Stimulated activated effector memory CD8-positive, alpha-beta T cell treated with anti-CD3 and anti-CD28 coated beads, Interleukin-12 subunit alpha, Interleukin-12 subunit beta, amount 100 ng/mL, for 72 hours (primary cell): ENCODE measurements around the gene RHOV.
"Not testable (repeated sequence)": the region's sequence is repeated elsewhere in the genome, so short reads cannot be mapped to it uniquely, and the experiment has no call there.

ENCODE experiments used
- ATAC-seq: fragments of 150-1000 bp; cut with Tn5 transposase; 2 replicates; pipeline ENCODE4 v1.10.0; 2021
- DNase-seq, 2 donors: peaks; one replicate each; pipeline ENCODE4 v3.0.0; 2021 to 2022; ENCODE audit warnings: low spot score in 2 of 2
- H3K27ac Mint-ChIP-seq: one replicate; pipeline ENCODE4 v1.8.0; 2022; ENCODE audit warnings: mild to moderate bottlenecking, mixed read lengths
- H3K36me3 Mint-ChIP-seq: one replicate; pipeline ENCODE4 v1.8.0; 2022; ENCODE audit warnings: mild to moderate bottlenecking, mixed read lengths
- H3K4me1 Mint-ChIP-seq: one replicate; pipeline ENCODE4 v1.8.0; 2022; ENCODE audit warnings: mixed read lengths
- H3K4me3 Mint-ChIP-seq: one replicate; pipeline ENCODE4 v1.8.0; 2022; ENCODE audit warnings: mild to moderate bottlenecking, mixed read lengths
- H3K9me3 Mint-ChIP-seq: one replicate; pipeline ENCODE4 v1.8.0; 2022; ENCODE audit warnings: mixed read lengths

Gene RHOV

DNA sequence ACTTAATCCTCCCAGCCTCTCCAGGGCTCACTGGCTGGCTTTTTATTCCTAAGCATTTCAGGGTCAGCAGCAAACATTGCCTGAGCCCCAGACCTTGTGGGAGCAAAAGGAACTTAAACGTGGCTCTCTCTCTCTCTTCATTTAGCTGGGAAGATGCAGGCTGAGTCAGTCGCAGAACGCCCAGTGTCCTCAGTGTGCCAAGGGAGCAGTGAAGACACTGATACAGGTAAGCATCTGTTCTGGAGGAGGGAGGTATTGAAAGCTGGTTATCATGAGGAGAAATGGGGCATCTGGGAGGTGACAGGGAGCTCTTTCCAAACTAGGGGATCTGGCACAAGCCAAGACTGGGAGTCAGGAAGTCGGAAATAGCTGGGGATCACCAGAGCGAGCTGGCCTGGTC, 4.3 kb downstream of the RHOV start:
- H3K27ac Mint-ChIP-seq: no peak overlapping the region
- DNase-seq: no peak
- no peak for ATAC-seq
- H3K36me3 Mint-ChIP-seq: no peaks in the 10 kb centered on the region
- no peak overlapping the region for H3K4me3 Mint-ChIP-seq
- peaks cover 22% of the 10 kb centered on the region for H3K4me1 Mint-ChIP-seq
- H3K9me3 Mint-ChIP-seq: no peaks in the 10 kb centered on the region

GRCh38 chr15:40867199-40867598, 6.8 kb downstream of the RHOV start:
- ATAC-seq (no peak), DNase-seq (no peak)
- Mint-ChIP-seq H3K4me1 (peaks cover 9% of the 10 kb centered on the region), H3K9me3 (no peaks in the 10 kb centered on the region), H3K4me3 (no peak overlapping the region), H3K27ac (no peak overlapping the region), H3K36me3 (no peaks in the 10 kb centered on the region)

DNA sequence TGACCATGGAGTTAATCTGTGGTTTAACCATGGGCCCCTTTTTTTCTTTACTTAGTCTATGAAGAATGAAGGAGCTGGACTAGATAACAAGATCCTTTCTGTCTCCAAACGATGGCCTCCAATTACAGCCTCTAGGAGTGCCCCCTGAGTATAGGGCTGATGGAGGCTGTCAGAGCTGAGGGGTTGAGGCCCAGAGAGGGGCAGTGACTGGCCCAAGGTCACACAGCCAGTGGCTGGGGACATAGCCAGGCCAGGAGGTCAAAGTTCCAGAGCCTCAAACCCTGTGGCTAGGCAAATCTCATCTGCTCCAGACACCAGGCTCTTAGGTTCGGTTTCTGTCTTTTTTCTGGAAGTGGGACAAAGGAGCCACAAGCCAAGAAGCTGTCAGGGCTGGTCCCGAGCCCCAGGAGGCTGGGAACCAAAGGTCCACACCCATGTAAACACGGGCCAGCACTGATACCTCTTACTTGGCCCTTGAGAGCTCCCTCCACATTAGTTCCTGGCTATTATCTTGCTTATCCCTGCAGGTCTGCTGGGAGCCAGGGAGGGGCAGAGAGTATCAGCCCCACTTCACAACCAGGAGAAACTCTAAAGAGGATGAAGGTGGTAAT, 10.3 kb downstream of the RHOV start:
- DNase-seq: no peak
- Mint-ChIP-seq H3K4me1 (peaks cover 6% of the 10 kb centered on the region), H3K36me3 (no peaks in the 10 kb centered on the region), H3K9me3 (no peaks in the 10 kb centered on the region), H3K27ac (no peak overlapping the region), H3K4me3 (no peak overlapping the region)
- ATAC-seq: no peak

DNA sequence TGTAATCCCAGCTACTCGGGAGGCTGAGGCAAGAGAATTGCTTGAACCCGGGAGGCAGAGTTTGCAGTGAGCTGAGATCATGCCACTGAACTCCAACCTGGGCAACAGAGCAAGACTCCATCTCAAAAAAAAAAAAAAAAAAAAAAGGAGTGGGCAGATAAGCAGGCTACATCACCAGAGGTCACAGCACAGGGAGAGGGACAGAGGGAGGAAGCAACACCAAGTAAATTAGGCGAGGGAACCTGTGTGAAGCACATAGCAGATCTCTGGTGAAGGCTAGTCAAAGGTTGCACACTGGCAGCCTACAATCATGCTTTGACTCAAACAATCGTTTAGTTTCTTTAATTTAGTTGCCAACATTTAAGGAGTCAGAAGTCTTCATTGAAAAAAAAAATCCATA, 12.9 kb downstream of the RHOV start:
- not testable (repeated sequence) for H3K4me3 Mint-ChIP-seq, H3K36me3 Mint-ChIP-seq, DNase-seq, ATAC-seq, H3K9me3 Mint-ChIP-seq, H3K27ac Mint-ChIP-seq
- H3K4me1 Mint-ChIP-seq: peaks cover 14% of the 10 kb centered on the region

DNA sequence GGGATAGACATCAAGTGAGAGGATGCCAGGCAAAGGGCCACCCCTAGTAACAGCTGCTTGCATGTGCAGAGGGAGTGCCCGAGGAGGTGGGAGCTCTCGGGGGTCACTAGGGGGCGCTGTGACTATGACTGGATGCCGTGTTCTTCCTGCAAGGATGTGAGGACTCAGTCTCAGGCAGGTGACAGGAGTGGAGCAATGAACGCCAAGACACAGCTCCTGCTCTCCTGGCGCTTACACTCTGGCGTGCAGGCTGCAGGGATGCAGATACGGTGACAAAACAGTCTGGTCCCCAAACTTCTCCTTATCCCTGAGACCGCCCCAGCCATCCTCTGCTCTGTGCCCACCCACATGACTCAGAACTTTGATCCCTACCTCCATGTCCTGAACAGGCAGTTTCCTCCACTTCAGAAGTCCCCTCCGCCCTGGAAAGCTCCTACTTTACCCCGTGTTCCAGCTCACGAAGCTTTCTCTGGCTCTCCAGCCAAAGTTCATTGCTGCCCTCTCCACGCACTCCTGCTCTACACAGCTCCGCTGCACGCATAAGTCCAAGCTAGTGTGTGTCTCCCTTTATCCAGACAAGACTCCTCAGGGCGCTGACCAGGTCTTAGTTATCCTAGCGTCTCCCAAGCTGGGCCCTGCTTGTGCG, 14.7 kb downstream of the RHOV start:
- no peaks in the 10 kb centered on the region for H3K9me3 Mint-ChIP-seq
- DNase-seq (peak; percentile 82 to 93), ATAC-seq (peak; percentile 88)
- peaks cover 14% of the 10 kb centered on the region for H3K4me1 Mint-ChIP-seq
- H3K36me3 Mint-ChIP-seq: no peaks in the 10 kb centered on the region
- no peak overlapping the region for H3K4me3 Mint-ChIP-seq
- peak overlapping the region; percentile 34 for H3K27ac Mint-ChIP-seq

GRCh38 chr15:40858706-40859105, 15.3 kb downstream of the RHOV start:
- Mint-ChIP-seq H3K4me1 (peaks cover 14% of the 10 kb centered on the region), H3K9me3 (no peaks in the 10 kb centered on the region), H3K36me3 (no peaks in the 10 kb centered on the region), H3K4me3 (no peak overlapping the region), H3K27ac (peak overlapping the region; percentile 34)
- ATAC-seq (no peak), DNase-seq (no peak)

DNA sequence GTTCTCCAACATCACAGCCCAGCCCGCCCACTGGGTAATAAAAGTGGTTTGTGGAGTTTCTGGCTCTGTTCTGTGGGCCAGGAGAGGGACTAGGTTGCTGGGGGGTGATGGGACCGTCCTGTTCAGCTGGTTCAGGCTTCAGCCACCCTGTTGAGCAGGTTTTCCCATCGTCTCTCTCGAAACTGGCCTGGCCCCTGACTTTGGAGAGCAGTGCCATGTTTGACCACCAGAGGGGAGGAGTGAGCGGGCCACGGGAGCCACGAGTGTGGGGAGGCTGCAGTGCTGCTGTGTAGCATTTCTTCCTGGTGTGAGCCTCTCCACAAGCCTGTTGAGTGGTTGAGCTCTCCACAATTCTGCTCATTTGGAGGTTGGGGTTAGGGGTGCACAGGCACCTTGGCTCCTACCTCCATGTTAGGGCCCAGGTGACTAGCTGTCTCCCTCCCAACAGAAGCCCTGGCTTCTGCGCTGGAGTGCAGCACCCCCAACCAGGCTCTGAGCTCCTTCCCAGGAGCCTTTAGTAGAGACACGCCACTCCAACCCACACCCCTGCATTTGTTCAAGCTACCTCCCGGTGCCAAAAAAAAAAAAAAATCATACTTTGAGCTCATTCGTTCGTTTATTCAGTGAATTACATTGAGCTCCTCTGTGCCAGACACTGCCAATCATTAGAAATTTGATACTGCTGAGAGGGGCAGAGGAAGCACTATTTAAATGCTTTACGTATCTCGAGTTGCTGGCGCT, 16.3 kb downstream of the RHOV start:
- Mint-ChIP-seq H3K4me3 (no peak overlapping the region), H3K9me3 (no peaks in the 10 kb centered on the region), H3K36me3 (no peaks in the 10 kb centered on the region), H3K4me1 (peaks cover 14% of the 10 kb centered on the region), H3K27ac (no peak overlapping the region)
- ATAC-seq: peak; percentile 84
- DNase-seq: peak; percentile 89 to 95

DNA sequence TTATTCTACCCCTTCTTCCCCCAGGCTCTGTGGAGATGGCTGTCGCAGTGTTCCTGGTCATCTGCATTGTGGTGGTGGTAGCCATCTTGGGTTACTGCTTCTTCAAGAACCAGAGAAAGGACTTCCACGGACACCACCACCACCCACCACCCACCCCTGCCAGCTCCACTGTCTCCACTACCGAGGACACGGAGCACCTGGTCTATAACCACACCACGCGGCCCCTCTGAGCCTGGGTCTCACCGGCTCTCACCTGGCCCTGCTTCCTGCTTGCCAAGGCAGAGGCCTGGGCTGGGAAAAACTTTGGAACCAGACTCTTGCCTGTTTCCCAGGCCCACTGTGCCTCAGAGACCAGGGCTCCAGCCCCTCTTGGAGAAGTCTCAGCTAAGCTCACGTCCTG, 17.3 kb downstream of the RHOV start:
- Mint-ChIP-seq H3K36me3 (no peaks in the 10 kb centered on the region), H3K27ac (no peak overlapping the region), H3K9me3 (no peaks in the 10 kb centered on the region), H3K4me1 (peaks cover 14% of the 10 kb centered on the region), H3K4me3 (no peak overlapping the region)
- ATAC-seq (no peak), DNase-seq (no peak)

DNA sequence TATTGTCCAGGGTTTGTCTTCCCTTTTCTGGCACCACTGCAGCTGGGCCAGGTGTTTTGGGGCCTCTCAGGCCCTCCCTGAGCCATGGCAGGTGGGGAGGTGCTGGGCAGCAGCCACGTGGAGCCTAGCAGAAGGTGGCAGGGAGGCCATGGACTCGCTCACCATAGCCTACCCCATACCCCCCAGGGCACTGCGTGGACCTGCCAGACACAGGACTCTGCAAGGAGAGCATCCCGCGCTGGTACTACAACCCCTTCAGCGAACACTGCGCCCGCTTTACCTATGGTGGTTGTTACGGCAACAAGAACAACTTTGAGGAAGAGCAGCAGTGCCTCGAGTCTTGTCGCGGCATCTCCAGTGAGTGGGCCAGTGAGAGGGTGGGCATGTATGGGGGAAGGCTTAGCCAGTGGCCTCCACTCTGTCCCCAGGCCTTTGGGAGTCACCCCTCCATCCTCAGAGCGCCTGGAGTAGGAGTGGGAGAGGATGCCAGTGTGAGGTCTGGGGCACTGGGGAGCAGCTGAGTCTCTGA, 18.3 kb downstream of the RHOV start:
- Mint-ChIP-seq H3K36me3 (no peaks in the 10 kb centered on the region), H3K9me3 (no peaks in the 10 kb centered on the region), H3K27ac (peak overlapping the region; percentile 65), H3K4me1 (peaks cover 14% of the 10 kb centered on the region), H3K4me3 (no peak overlapping the region)
- DNase-seq: no peak
- ATAC-seq: no peak

GRCh38 chr15:40854161-40854560, 19.9 kb downstream of the RHOV start:
- DNase-seq (no peak), ATAC-seq (no peak)
- H3K9me3 Mint-ChIP-seq: no peaks in the 10 kb centered on the region
- H3K36me3 Mint-ChIP-seq: no peaks in the 10 kb centered on the region
- H3K27ac Mint-ChIP-seq: no peak overlapping the region
- no peak overlapping the region for H3K4me3 Mint-ChIP-seq
- H3K4me1 Mint-ChIP-seq: peaks cover 8% of the 10 kb centered on the region

DNA sequence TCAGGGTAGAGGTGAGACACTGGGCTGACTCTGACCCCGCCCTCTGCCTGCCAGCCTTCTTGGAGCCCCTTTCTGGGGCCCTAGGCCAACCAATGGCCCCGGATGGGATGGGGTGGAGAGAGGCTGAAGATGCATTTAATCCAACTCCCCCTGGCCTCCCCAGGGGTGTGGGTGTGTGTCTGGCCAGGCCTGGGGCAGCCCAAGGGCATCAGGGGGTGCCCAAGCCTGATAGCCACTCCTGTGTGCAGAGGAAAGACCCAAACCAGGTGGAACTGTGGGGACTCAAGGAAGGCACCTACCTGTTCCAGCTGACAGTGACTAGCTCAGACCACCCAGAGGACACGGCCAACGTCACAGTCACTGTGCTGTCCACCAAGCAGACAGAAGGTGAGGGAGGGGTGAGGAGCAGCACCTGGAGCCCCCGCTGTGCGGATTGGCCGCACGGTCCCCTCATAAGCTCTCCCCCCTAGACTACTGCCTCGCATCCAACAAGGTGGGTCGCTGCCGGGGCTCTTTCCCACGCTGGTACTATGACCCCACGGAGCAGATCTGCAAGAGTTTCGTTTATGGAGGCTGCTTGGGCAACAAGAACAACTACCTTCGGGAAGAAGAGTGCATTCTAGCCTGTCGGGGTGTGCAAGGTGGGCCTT, 20.7 kb downstream of the RHOV start:
- no peaks in the 10 kb centered on the region for H3K36me3 Mint-ChIP-seq
- no peak overlapping the region for H3K4me3 Mint-ChIP-seq
- peaks cover 8% of the 10 kb centered on the region for H3K4me1 Mint-ChIP-seq
- no peaks in the 10 kb centered on the region for H3K9me3 Mint-ChIP-seq
- H3K27ac Mint-ChIP-seq: no peak overlapping the region
- no peak for ATAC-seq
- DNase-seq: no peak

GRCh38 chr15:40852529-40852928, 21.5 kb downstream of the RHOV start:
- Mint-ChIP-seq H3K4me1 (peaks cover 9% of the 10 kb centered on the region), H3K4me3 (no peak overlapping the region), H3K9me3 (no peaks in the 10 kb centered on the region), H3K27ac (no peak overlapping the region), H3K36me3 (peaks cover 5% of the 10 kb centered on the region)
- no peak for ATAC-seq
- no peak for DNase-seq

DNA sequence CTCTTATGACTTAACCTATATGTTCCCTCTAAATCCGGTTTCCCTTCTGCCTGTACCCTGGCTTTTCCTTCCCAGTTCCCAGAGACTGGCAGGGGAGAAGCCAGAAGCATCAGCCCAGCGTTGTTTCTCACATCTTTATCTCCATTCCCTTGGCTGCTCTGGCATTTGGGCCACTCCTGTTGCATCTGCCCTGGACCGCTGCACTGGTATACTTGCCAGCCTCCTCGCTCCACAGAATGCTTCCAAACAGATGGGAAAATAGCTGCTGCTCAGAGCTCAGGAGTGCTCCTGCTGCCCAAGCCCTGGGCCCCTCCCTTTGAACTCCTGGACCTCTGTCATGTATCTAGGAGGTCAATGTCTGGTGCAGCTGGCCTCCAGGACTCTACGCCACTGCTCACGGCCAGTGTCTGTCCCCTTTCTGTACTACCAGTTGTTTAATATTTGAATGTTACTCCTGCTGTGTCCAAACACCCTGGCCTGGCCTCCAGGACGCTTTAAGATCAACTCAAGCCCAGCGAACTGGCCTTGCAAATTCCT, 23.4 kb downstream of the RHOV start:
- H3K36me3 Mint-ChIP-seq: peaks cover 5% of the 10 kb centered on the region
- peaks cover 13% of the 10 kb centered on the region for H3K4me1 Mint-ChIP-seq
- no peaks in the 10 kb centered on the region for H3K9me3 Mint-ChIP-seq
- ATAC-seq: no peak
- H3K4me3 Mint-ChIP-seq: no peak overlapping the region
- H3K27ac Mint-ChIP-seq: no peak overlapping the region
- DNase-seq: no peak

- H3K4me1 Mint-ChIP-seq: peaks cover 18% of the 10 kb centered on the region
- H3K4me3 Mint-ChIP-seq: no peak overlapping the region
- DNase-seq (no peak), ATAC-seq (no peak)
- H3K27ac Mint-ChIP-seq: peak overlapping the region; percentile 10
- peaks cover 12% of the 10 kb centered on the region for H3K36me3 Mint-ChIP-seq
- no peaks in the 10 kb centered on the region for H3K9me3 Mint-ChIP-seq
Observed at GRCh38 chr15:40847223-40847961, 26.6 kb downstream of the RHOV start.

- DNase-seq (no peak), ATAC-seq (no peak)
- Mint-ChIP-seq H3K9me3 (no peaks in the 10 kb centered on the region), H3K4me3 (no peak overlapping the region), H3K27ac (peak overlapping the region; percentile 10), H3K4me1 (peaks cover 18% of the 10 kb centered on the region), H3K36me3 (peaks cover 12% of the 10 kb centered on the region)
Observed at GRCh38 chr15:40846841-40847222, 27.2 kb downstream of the RHOV start.
